WTC11 (cell line): ENCODE results near the gene RNF40. TPM values are rescaled to one million over a fixed set of nuclear protein-coding genes. Genes with fewer than 3 reads are reported as not detected.

Source experiments
- ATAC-seq: fragments of 200-7000 bp; cut with Tn5 transposase; 2 replicates; pipeline ENCODE4 v1.10.0; 2021; ENCODE audit warnings: mild to moderate bottlenecking, moderate library complexity
- CTCF ChIA-PET: fragments of 300-600 bp; sonication (Branson Sonifier 250); formaldehyde crosslinking; loops from one replicate; lab custom pipeline; 2021; ENCODE audit warnings: antibody characterized with exemption; lab: Charles Lee
- POLR2A ChIA-PET: fragments of 350-600 bp; sonication (Branson Sonifier 250); formaldehyde crosslinking; loops from one replicate; lab custom pipeline; 2021; ENCODE audit warnings: antibody characterized with exemption; lab: Charles Lee
- DNase-seq: peaks from one replicate; pipeline ENCODE4 v3.0.0; 2021; ENCODE audit warnings: low spot score
- H3K27ac Mint-ChIP-seq: 2 replicates; pipeline ENCODE4 v1.8.0; 2021; ENCODE audit warnings: mixed read lengths
- H3K27me3 Mint-ChIP-seq: 2 replicates; pipeline ENCODE4 v1.8.0; 2021; ENCODE audit warnings: low read depth, mild to moderate bottlenecking, moderate library complexity, mixed read lengths
- H3K36me3 Mint-ChIP-seq: 2 replicates; pipeline ENCODE4 v1.8.0; 2021; ENCODE audit warnings: mixed read lengths
- H3K4me1 Mint-ChIP-seq: 2 replicates; pipeline ENCODE4 v1.8.0; 2022; ENCODE audit warnings: mixed read lengths
- H3K4me3 Mint-ChIP-seq: 2 replicates; pipeline ENCODE4 v1.8.0; 2021; ENCODE audit warnings: mild to moderate bottlenecking, moderate library complexity, mixed read lengths
- H3K9me3 Mint-ChIP-seq: 2 replicates; pipeline ENCODE4 v1.8.0; 2021; ENCODE audit warnings: mixed read lengths
- CREB1 ChIP-seq: sonication (generic); formaldehyde crosslinking; IDR thresholded peaks from 2 replicates; pipeline ENCODE4 v1.8.0; 2023; ENCODE audit warnings: mild to moderate bottlenecking, missing genetic modification reagents
- CREM ChIP-seq: sonication (generic); formaldehyde crosslinking; IDR thresholded peaks from 2 replicates; pipeline ENCODE4 v1.8.1; 2022; ENCODE audit warnings: mild to moderate bottlenecking, missing genetic modification reagents, moderate library complexity
- EMX1 ChIP-seq: fragments of 250-450 bp; sonication (Bioruptor Pico); IDR thresholded peaks from 2 replicates; pipeline ENCODE4 v1.8.0; 2021; ENCODE audit warnings: mild to moderate bottlenecking
- GRHL2 ChIP-seq: fragments of 250-450 bp; sonication (Bioruptor Pico); IDR thresholded peaks from 2 replicates; pipeline ENCODE4 v1.8.0; 2022; ENCODE audit warnings: mild to moderate bottlenecking, moderate library complexity; ENCODE audit not compliant: insufficient replicate concordance, severe bottlenecking
- GTF2I ChIP-seq: fragments of 250-450 bp; sonication (Bioruptor Pico); conservative IDR thresholded peaks from 2 replicates; pipeline ENCODE4 v1.4.0; 2021; ENCODE audit warnings: mild to moderate bottlenecking
- IRF2 ChIP-seq: sonication (generic); formaldehyde crosslinking; IDR thresholded peaks from 2 replicates; pipeline ENCODE4 v1.8.0; 2022; ENCODE audit warnings: low read depth, missing genetic modification reagents, borderline replicate concordance
- MYBL2 ChIP-seq: sonication (generic); formaldehyde crosslinking; IDR thresholded peaks from 2 replicates; pipeline ENCODE4 v1.8.1; 2023; ENCODE audit warnings: mild to moderate bottlenecking, moderate library complexity, missing genetic modification reagents
- NR3C1 ChIP-seq: sonication (generic); formaldehyde crosslinking; conservative IDR thresholded peaks from 2 replicates; pipeline ENCODE4 v1.8.1; 2023; ENCODE audit warnings: low read depth, mild to moderate bottlenecking, missing genetic modification reagents
- RELA ChIP-seq: sonication (generic); formaldehyde crosslinking; IDR thresholded peaks from 2 replicates; pipeline ENCODE4 v1.8.1; 2022; ENCODE audit warnings: missing genetic modification reagents, mild to moderate bottlenecking, borderline replicate concordance
- TCF7 ChIP-seq: sonication (generic); formaldehyde crosslinking; IDR thresholded peaks from 2 replicates; pipeline ENCODE4 v1.8.0; 2022; ENCODE audit warnings: mild to moderate bottlenecking, low read depth, missing genetic modification reagents, moderate library complexity
- ZNF416 ChIP-seq: fragments of 250-450 bp; sonication (Bioruptor Pico); IDR thresholded peaks from 2 replicates; pipeline ENCODE4 v1.9.0; 2021; ENCODE audit warnings: mild to moderate bottlenecking, inconsistent platforms
- total RNA-seq: library from RNA; stranded (reverse); gene quantifications from 3 replicates; pipeline ENCODE4 v1.2.3, GENCODE V29; 2021
- TF ChIP-seq, protein P1 (sequence below): sonication (generic); formaldehyde crosslinking; IDR thresholded peaks from 2 replicates; pipeline ENCODE4 v1.8.1; 2022; ENCODE audit warnings: mild to moderate bottlenecking, missing genetic modification reagents, moderate library complexity, borderline replicate concordance
- TF ChIP-seq, protein P2 (sequence below): fragments of 250-450 bp; sonication (Bioruptor Pico); IDR thresholded peaks from 2 replicates; pipeline ENCODE4 v1.8.0; 2021; ENCODE audit warnings: mild to moderate bottlenecking
- TF ChIP-seq, protein P3 (sequence below): sonication (generic); formaldehyde crosslinking; IDR thresholded peaks from 2 replicates; pipeline ENCODE4 v1.8.1; 2023; ENCODE audit warnings: mild to moderate bottlenecking, moderate library complexity, missing genetic modification reagents
- TF ChIP-seq, protein P4 (sequence below): fragments of 250-450 bp; sonication (Bioruptor Pico); IDR thresholded peaks from 2 replicates; pipeline ENCODE4 v1.9.0; 2021; ENCODE audit warnings: moderate library complexity, mild to moderate bottlenecking, inconsistent platforms, borderline replicate concordance
- TF ChIP-seq, protein P5 (sequence below): sonication (generic); formaldehyde crosslinking; IDR thresholded peaks from 2 replicates; pipeline ENCODE4 v1.8.1; 2023; ENCODE audit warnings: mild to moderate bottlenecking, missing genetic modification reagents
- TF ChIP-seq, protein P6 (sequence below): sonication (generic); formaldehyde crosslinking; conservative IDR thresholded peaks from 2 replicates; pipeline ENCODE4 v1.8.1; 2023; ENCODE audit warnings: mild to moderate bottlenecking, low read depth, missing genetic modification reagents, moderate library complexity
- TF ChIP-seq, protein P7 (sequence below): fragments of 250-450 bp; sonication (Bioruptor Pico); IDR thresholded peaks from 2 replicates; pipeline ENCODE4 v1.9.0; 2021; ENCODE audit warnings: mild to moderate bottlenecking

Gene RNF40
- total RNA-seq, 1 experiment from 2014 or later, result 77.1 TPM

DNA sequence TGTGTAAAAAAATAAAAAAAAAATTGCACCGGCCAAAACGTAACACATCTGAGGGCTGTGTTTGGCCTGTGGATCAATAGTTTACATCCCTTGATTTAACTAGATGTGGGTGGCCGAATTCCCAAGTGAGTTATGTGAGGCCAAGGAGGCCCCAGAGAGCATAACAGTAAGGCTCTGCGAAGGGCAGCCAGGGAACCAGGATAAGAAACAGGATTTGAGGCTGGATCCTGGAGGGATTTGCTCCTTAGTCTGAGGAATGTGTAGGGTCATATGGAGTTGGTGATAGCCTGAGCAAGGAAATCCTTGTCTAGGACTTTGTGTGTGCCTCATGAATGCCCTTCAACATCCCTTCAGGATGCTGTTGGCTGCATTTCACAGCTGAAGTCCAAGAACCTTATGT is 11.9 kb upstream of the RNF40 start:
- no peak for DNase-seq
- no peak for TF ChIP-seq GRHL2 (CRISPR knock-in tag)
- TF ChIP-seq NR3C1 (CRISPR knock-in tag), result no peak
- TF ChIP-seq, protein P1, sequence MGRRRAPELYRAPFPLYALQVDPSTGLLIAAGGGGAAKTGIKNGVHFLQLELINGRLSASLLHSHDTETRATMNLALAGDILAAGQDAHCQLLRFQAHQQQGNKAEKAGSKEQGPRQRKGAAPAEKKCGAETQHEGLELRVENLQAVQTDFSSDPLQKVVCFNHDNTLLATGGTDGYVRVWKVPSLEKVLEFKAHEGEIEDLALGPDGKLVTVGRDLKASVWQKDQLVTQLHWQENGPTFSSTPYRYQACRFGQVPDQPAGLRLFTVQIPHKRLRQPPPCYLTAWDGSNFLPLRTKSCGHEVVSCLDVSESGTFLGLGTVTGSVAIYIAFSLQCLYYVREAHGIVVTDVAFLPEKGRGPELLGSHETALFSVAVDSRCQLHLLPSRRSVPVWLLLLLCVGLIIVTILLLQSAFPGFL (CRISPR knock-in tag), result no peak
- no peak for TF ChIP-seq ZNF416
- no peak for TF ChIP-seq CREB1 (CRISPR knock-in tag)
- TF ChIP-seq RELA (CRISPR knock-in tag), result no peak
- no peak for TF ChIP-seq GTF2I
- TF ChIP-seq CREM (CRISPR knock-in tag), result no peak
- TF ChIP-seq, protein P2, sequence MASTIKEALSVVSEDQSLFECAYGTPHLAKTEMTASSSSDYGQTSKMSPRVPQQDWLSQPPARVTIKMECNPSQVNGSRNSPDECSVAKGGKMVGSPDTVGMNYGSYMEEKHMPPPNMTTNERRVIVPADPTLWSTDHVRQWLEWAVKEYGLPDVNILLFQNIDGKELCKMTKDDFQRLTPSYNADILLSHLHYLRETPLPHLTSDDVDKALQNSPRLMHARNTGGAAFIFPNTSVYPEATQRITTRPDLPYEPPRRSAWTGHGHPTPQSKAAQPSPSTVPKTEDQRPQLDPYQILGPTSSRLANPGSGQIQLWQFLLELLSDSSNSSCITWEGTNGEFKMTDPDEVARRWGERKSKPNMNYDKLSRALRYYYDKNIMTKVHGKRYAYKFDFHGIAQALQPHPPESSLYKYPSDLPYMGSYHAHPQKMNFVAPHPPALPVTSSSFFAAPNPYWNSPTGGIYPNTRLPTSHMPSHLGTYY (CRISPR knock-in tag), result no peak
- TF ChIP-seq, protein P3, sequence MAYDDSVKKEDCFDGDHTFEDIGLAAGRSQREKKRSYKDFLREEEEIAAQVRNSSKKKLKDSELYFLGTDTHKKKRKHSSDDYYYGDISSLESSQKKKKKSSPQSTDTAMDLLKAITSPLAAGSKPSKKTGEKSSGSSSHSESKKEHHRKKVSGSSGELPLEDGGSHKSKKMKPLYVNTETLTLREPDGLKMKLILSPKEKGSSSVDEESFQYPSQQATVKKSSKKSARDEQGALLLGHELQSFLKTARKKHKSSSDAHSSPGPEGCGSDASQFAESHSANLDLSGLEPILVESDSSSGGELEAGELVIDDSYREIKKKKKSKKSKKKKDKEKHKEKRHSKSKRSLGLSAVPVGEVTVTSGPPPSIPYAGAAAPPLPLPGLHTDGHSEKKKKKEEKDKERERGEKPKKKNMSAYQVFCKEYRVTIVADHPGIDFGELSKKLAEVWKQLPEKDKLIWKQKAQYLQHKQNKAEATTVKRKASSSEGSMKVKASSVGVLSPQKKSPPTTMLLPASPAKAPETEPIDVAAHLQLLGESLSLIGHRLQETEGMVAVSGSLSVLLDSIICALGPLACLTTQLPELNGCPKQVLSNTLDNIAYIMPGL (CRISPR knock-in tag), result no peak
- TF ChIP-seq, protein P4, sequence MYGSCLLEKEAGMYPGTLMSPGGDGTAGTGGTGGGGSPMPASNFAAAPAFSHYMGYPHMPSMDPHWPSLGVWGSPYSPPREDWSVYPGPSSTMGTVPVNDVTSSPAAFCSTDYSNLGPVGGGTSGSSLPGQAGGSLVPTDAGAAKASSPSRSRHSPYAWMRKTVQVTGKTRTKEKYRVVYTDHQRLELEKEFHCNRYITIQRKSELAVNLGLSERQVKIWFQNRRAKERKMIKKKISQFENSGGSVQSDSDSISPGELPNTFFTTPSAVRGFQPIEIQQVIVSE (CRISPR knock-in tag), result no peak
- TF ChIP-seq, protein P5, sequence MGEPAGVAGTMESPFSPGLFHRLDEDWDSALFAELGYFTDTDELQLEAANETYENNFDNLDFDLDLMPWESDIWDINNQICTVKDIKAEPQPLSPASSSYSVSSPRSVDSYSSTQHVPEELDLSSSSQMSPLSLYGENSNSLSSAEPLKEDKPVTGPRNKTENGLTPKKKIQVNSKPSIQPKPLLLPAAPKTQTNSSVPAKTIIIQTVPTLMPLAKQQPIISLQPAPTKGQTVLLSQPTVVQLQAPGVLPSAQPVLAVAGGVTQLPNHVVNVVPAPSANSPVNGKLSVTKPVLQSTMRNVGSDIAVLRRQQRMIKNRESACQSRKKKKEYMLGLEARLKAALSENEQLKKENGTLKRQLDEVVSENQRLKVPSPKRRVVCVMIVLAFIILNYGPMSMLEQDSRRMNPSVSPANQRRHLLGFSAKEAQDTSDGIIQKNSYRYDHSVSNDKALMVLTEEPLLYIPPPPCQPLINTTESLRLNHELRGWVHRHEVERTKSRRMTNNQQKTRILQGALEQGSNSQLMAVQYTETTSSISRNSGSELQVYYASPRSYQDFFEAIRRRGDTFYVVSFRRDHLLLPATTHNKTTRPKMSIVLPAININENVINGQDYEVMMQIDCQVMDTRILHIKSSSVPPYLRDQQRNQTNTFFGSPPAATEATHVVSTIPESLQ, result no peak
- no peak for TF ChIP-seq TCF7
- no peak for TF ChIP-seq IRF2 (CRISPR knock-in tag)
- no peak for TF ChIP-seq MYBL2 (CRISPR knock-in tag)
- TF ChIP-seq, protein P6, sequence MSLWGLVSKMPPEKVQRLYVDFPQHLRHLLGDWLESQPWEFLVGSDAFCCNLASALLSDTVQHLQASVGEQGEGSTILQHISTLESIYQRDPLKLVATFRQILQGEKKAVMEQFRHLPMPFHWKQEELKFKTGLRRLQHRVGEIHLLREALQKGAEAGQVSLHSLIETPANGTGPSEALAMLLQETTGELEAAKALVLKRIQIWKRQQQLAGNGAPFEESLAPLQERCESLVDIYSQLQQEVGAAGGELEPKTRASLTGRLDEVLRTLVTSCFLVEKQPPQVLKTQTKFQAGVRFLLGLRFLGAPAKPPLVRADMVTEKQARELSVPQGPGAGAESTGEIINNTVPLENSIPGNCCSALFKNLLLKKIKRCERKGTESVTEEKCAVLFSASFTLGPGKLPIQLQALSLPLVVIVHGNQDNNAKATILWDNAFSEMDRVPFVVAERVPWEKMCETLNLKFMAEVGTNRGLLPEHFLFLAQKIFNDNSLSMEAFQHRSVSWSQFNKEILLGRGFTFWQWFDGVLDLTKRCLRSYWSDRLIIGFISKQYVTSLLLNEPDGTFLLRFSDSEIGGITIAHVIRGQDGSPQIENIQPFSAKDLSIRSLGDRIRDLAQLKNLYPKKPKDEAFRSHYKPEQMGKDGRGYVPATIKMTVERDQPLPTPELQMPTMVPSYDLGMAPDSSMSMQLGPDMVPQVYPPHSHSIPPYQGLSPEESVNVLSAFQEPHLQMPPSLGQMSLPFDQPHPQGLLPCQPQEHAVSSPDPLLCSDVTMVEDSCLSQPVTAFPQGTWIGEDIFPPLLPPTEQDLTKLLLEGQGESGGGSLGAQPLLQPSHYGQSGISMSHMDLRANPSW (CRISPR knock-in tag), result no peak
- TF ChIP-seq, protein P7, sequence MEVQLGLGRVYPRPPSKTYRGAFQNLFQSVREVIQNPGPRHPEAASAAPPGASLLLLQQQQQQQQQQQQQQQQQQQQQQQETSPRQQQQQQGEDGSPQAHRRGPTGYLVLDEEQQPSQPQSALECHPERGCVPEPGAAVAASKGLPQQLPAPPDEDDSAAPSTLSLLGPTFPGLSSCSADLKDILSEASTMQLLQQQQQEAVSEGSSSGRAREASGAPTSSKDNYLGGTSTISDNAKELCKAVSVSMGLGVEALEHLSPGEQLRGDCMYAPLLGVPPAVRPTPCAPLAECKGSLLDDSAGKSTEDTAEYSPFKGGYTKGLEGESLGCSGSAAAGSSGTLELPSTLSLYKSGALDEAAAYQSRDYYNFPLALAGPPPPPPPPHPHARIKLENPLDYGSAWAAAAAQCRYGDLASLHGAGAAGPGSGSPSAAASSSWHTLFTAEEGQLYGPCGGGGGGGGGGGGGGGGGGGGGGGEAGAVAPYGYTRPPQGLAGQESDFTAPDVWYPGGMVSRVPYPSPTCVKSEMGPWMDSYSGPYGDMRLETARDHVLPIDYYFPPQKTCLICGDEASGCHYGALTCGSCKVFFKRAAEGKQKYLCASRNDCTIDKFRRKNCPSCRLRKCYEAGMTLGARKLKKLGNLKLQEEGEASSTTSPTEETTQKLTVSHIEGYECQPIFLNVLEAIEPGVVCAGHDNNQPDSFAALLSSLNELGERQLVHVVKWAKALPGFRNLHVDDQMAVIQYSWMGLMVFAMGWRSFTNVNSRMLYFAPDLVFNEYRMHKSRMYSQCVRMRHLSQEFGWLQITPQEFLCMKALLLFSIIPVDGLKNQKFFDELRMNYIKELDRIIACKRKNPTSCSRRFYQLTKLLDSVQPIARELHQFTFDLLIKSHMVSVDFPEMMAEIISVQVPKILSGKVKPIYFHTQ, result no peak
- TF ChIP-seq EMX1 (CRISPR knock-in tag), result no peak
- no peak for ATAC-seq
- Mint-ChIP-seq H3K4me1 (peaks cover 7% of the 10 kb centered on the region), H3K27me3 (no peaks in the 10 kb centered on the region), H3K9me3 (no peaks in the 10 kb centered on the region), H3K4me3 (peak overlapping the region; percentile 94; the same call in 1 of the 2 replicates), H3K27ac (peak overlapping the region; percentile 32; the same call in 1 of the 2 replicates), H3K36me3 (peaks cover 20% of the 10 kb centered on the region)
- CTCF ChIA-PET, result no interaction called here
- POLR2A ChIA-PET, result no interaction called here
